ENCODE results near the gene TGFBR3L.

The TGFBR3L gene

GRCh38 chr19:7942981-7943443, 28.4 kb downstream of the TGFBR3L start:
- TF ChIP-seq OSR1 (CRISPR knock-in tag; IDR thresholded peaks at IDR 0.05) (no peak), RARB (CRISPR knock-in tag; IDR thresholded peaks at IDR 0.05) (no peak), GLIS3 (CRISPR knock-in tag; IDR thresholded peaks at IDR 0.05) (no peak), ESRRG (CRISPR knock-in tag; IDR thresholded peaks at IDR 0.05) (no peak), ZNF565 (CRISPR knock-in tag; conservative IDR thresholded peaks at IDR 0.05; ENCODE audit: low read depth) (no peak)
- ATAC-seq: no peak; the same call in 2 of the 3 replicates

- TF ChIP-seq ZFP3 (CRISPR knock-in tag; IDR thresholded peaks at IDR 0.05) (no peak), PATZ1 (CRISPR knock-in tag; IDR thresholded peaks at IDR 0.05; ENCODE audit: borderline replicate concordance) (no peak), SNAI2 (CRISPR knock-in tag; IDR thresholded peaks at IDR 0.05) (no peak), ZFP30 (CRISPR knock-in tag; IDR thresholded peaks at IDR 0.05) (no peak), POU6F1 (CRISPR knock-in tag; IDR thresholded peaks at IDR 0.05; ENCODE audit: borderline replicate concordance, low read depth) (no peak)
- ATAC-seq: peak; percentile 99
These were observed 29.0 kb downstream of the TGFBR3L start, which contains the start of gene TIMM44 for GRCh38 chr19:7943444-7944176. TSS of gene TIMM44 (minus strand) at chr19:7943666. CDS start at chr19:7943651, 15 bp downstream.

- ATAC-seq: peak; percentile 73
- TF ChIP-seq ZFP3 (CRISPR knock-in tag; IDR thresholded peaks at IDR 0.05) (no peak), CREB5 (CRISPR knock-in tag; IDR thresholded peaks at IDR 0.05; ENCODE audit: low read depth) (no peak), SNAI2 (CRISPR knock-in tag; IDR thresholded peaks at IDR 0.05) (no peak), CSDC2 (CRISPR knock-in tag; IDR thresholded peaks at IDR 0.05) (no peak), CSRNP3 (CRISPR knock-in tag; IDR thresholded peaks at IDR 0.05) (no peak), ZC3H10 (CRISPR knock-in tag; IDR thresholded peaks at IDR 0.05) (no peak), ZNF8 (CRISPR knock-in tag; IDR thresholded peaks at IDR 0.05) (no peak), PATZ1 (CRISPR knock-in tag; IDR thresholded peaks at IDR 0.05; ENCODE audit: borderline replicate concordance) (no peak), ZNF565 (CRISPR knock-in tag; conservative IDR thresholded peaks at IDR 0.05; ENCODE audit: low read depth) (no peak), TSHZ2 (CRISPR knock-in tag; IDR thresholded peaks at IDR 0.05) (no peak), ISL1 (CRISPR knock-in tag; IDR thresholded peaks at IDR 0.05) (no peak), PPARA (CRISPR knock-in tag; IDR thresholded peaks at IDR 0.05; ENCODE audit: borderline replicate concordance) (no peak), OSR1 (CRISPR knock-in tag; IDR thresholded peaks at IDR 0.05) (no peak), BACH2 (CRISPR knock-in tag; IDR thresholded peaks at IDR 0.05; ENCODE audit: borderline replicate concordance) (no peak), TCF4 (CRISPR knock-in tag; IDR thresholded peaks at IDR 0.05; ENCODE audit: borderline replicate concordance) (no peak), ZNF70 (CRISPR knock-in tag; IDR thresholded peaks at IDR 0.05) (no peak), POU6F1 (CRISPR knock-in tag; IDR thresholded peaks at IDR 0.05; ENCODE audit: borderline replicate concordance, low read depth) (no peak), ARNTL (CRISPR knock-in tag; IDR thresholded peaks at IDR 0.05; ENCODE audit: borderline replicate concordance, low read depth) (no peak), TOX (CRISPR knock-in tag; IDR thresholded peaks at IDR 0.05; ENCODE audit: borderline replicate concordance) (no peak)
These were observed 29.6 kb downstream of the TGFBR3L start for GRCh38 chr19:7944177-7944761.

All from SK-N-SH treated with all-trans-retinoic acid at 6 μM for 48 hours (cell line).